DOHH2 (cell line): ENCODE results near the gene KRT82.
"Not testable (repeated sequence)": the region's sequence is repeated elsewhere in the genome, so short reads cannot be mapped to it uniquely, and the experiment has no call there.

Experiments used
- H3F3A ChIP-seq: fragments of 200-600 bp; sonication (generic), shearing (Covaris generic); 2 replicates; pipeline ENCODE4 v1.6.0; 2016; ENCODE audit warnings: antibody characterized with exemption, mild to moderate bottlenecking; ENCODE audit not compliant: control insufficient read depth, insufficient read depth
- H3K27ac ChIP-seq: fragments of 200-600 bp; sonication (generic); 2 replicates; pipeline ENCODE4 v1.5.1; 2014; ENCODE audit warnings: low read depth, mild to moderate bottlenecking, low read length, moderate library complexity
- H3K27me3 ChIP-seq: fragments of 200-600 bp; sonication (generic); 2 replicates; pipeline ENCODE4 v1.6.1; 2014; ENCODE audit warnings: mild to moderate bottlenecking, low read length, mixed read lengths; ENCODE audit not compliant: control insufficient read depth
- H3K36me3 ChIP-seq: fragments of 200-600 bp; sonication (generic); 2 replicates; pipeline ENCODE4 v1.6.1; 2014; ENCODE audit warnings: mild to moderate bottlenecking, low read length, moderate library complexity, mixed read lengths; ENCODE audit not compliant: control insufficient read depth
- H3K4me1 ChIP-seq: fragments of 200-600 bp; sonication (generic); 2 replicates; pipeline ENCODE4 v1.6.1; 2014; ENCODE audit warnings: mild to moderate bottlenecking, low read length, mixed read lengths; ENCODE audit not compliant: control insufficient read depth
- H3K4me2 ChIP-seq: fragments of 200-600 bp; sonication (generic); 2 replicates; pipeline ENCODE4 v1.6.0; 2014; ENCODE audit warnings: mild to moderate bottlenecking, low read length, moderate library complexity
- H3K4me3 ChIP-seq: fragments of 200-600 bp; sonication (generic); 2 replicates; pipeline ENCODE4 v1.5.1; 2014; ENCODE audit warnings: mild to moderate bottlenecking, low read length, mixed read lengths
- H3K79me2 ChIP-seq: fragments of 200-600 bp; sonication (generic); 2 replicates; pipeline ENCODE4 v1.6.1; 2014; ENCODE audit warnings: mild to moderate bottlenecking, low read length, mixed read lengths; ENCODE audit not compliant: control insufficient read depth
- H3K9me2 ChIP-seq: fragments of 200-600 bp; sonication (generic); replicated peaks from 2 replicates; pipeline ENCODE4 v1.6.1; 2014; ENCODE audit warnings: mild to moderate bottlenecking, low read length, mixed read lengths; ENCODE audit not compliant: control insufficient read depth
- H3K9me3 ChIP-seq: fragments of 200-600 bp; sonication (generic); 2 replicates; pipeline ENCODE4 v1.6.1; 2014; ENCODE audit warnings: antibody characterized with exemption, low read length, mixed read lengths; ENCODE audit not compliant: control insufficient read depth, insufficient read depth
- H4K20me1 ChIP-seq: fragments of 200-600 bp; sonication (generic); 2 replicates; pipeline ENCODE4 v1.6.0; 2014; ENCODE audit warnings: low read depth, mild to moderate bottlenecking, antibody characterized with exemption, low read length, moderate library complexity; ENCODE audit not compliant: control insufficient read depth, insufficient read depth
- CTCF ChIP-seq: fragments of 200-600 bp; sonication (generic); IDR thresholded peaks from one replicate; pipeline ENCODE4 v1.5.1; 2014; ENCODE audit warnings: antibody characterized with exemption, mild to moderate bottlenecking, low read depth, low read length; ENCODE audit not compliant: poor library complexity, severe bottlenecking
- EZH2phosphoT487 ChIP-seq: fragments of 200-600 bp; sonication (generic); IDR thresholded peaks from 2 replicates; pipeline ENCODE4 v1.6.1; 2017; ENCODE audit warnings: borderline replicate concordance, mild to moderate bottlenecking, antibody characterized with exemption, low read length, moderate library complexity, mixed read lengths

KRT82 gene

GRCh38 chr12:52347016-52347415 is 59.1 kb downstream of the KRT82 start:
- Histone ChIP-seq H3K27ac (no peak overlapping the region), H3K79me2 (no peaks in the 10 kb centered on the region), H3K36me3 (no peaks in the 10 kb centered on the region), H3K4me3 (no peak overlapping the region), H3K4me1 (no peaks in the 10 kb centered on the region), H3K9me3 (no peaks in the 10 kb centered on the region), H4K20me1 (no peaks in the 10 kb centered on the region), H3K4me2 (no peak overlapping the region), H3K27me3 (peaks cover 19% of the 10 kb centered on the region; the same call in 1 of the 2 replicates), H3K9me2 (no peaks in the 10 kb centered on the region), H3F3A (no peaks in the 10 kb centered on the region)
- no peak for TF ChIP-seq CTCF
- no peak for TF ChIP-seq EZH2phosphoT487

GRCh38 chr12:52346593-52346992 is 59.5 kb downstream of the KRT82 start:
- no peaks in the 10 kb centered on the region for H3K9me3 ChIP-seq
- no peaks in the 10 kb centered on the region for H3K36me3 ChIP-seq
- no peaks in the 10 kb centered on the region for H3K9me2 ChIP-seq
- no peak overlapping the region for H3K27ac ChIP-seq
- H3K4me1 ChIP-seq: no peaks in the 10 kb centered on the region
- H3F3A ChIP-seq: no peaks in the 10 kb centered on the region
- no peaks in the 10 kb centered on the region for H4K20me1 ChIP-seq
- no peak for TF ChIP-seq EZH2phosphoT487
- no peak for TF ChIP-seq CTCF
- H3K4me3 ChIP-seq: no peak overlapping the region
- H3K27me3 ChIP-seq: peaks cover 17% of the 10 kb centered on the region; the same call in 1 of the 2 replicates
- H3K4me2 ChIP-seq: no peak overlapping the region
- no peaks in the 10 kb centered on the region for H3K79me2 ChIP-seq

GRCh38 chr12:52345041-52345440 is 61.1 kb downstream of the KRT82 start:
- H3K4me2 ChIP-seq, H3F3A ChIP-seq, H4K20me1 ChIP-seq, H3K4me3 ChIP-seq, H3K27ac ChIP-seq, H3K9me2 ChIP-seq, H3K9me3 ChIP-seq, H3K4me1 ChIP-seq, H3K79me2 ChIP-seq, H3K36me3 ChIP-seq: not testable (repeated sequence)
- H3K27me3 ChIP-seq: peaks cover 23% of the 10 kb centered on the region

GRCh38 chr12:52344111-52344510 is 62.0 kb downstream of the KRT82 start:
- H3K4me3 ChIP-seq: no peak overlapping the region
- no peak overlapping the region for H3K4me2 ChIP-seq
- no peaks in the 10 kb centered on the region for H3K9me3 ChIP-seq
- peaks cover 22% of the 10 kb centered on the region for H3K27me3 ChIP-seq
- H3F3A ChIP-seq: no peaks in the 10 kb centered on the region
- H3K9me2 ChIP-seq: no peaks in the 10 kb centered on the region
- no peaks in the 10 kb centered on the region for H3K36me3 ChIP-seq
- H3K4me1 ChIP-seq: no peaks in the 10 kb centered on the region
- H4K20me1 ChIP-seq: no peaks in the 10 kb centered on the region
- H3K79me2 ChIP-seq: no peaks in the 10 kb centered on the region
- no peak overlapping the region for H3K27ac ChIP-seq
- no peak for TF ChIP-seq CTCF
- no peak for TF ChIP-seq EZH2phosphoT487
